HCT116 (cell line): ENCODE measurements around the gene INTU. TPM values are rescaled to one million over a fixed set of nuclear protein-coding genes. Genes with fewer than 3 reads are reported as not detected.

Experiments used
- ATAC-seq: fragments of 200-7000 bp; cut with Tn5 transposase; 2 replicates; pipeline ENCODE4 v1.9.1; 2020; ENCODE audit warnings: mild to moderate bottlenecking, moderate library complexity
- BruUV-seq: library from RNA; stranded (reverse); fragments of 400-500 nt; replicated peaks from 2 replicates; lab custom pipeline; 2021; lab: Mats Ljungman, UMichigan
- CTCF ChIA-PET: fragments of 300-600 bp; sonication (Branson Sonifier 250); formaldehyde crosslinking; loops from one replicate; lab custom pipeline; 2021; ENCODE audit warnings: antibody characterized with exemption; lab: Charles Lee
- POLR2A ChIA-PET: fragments of 300-600, 350-600 bp; sonication (Branson Sonifier 250); formaldehyde crosslinking; loops from one replicate; lab custom pipeline; 2021; ENCODE audit warnings: antibody characterized with exemption; lab: Charles Lee
- RAD21 ChIA-PET, 2 experiments: fragments of 300-600 bp; sonication (Branson Sonifier 250); formaldehyde crosslinking; loops; one replicate each; lab custom pipeline; 2023; ENCODE audit warnings: low total read pairs in 2 of 2; ENCODE audit not compliant: uncharacterized antibody in 2 of 2, unreplicated experiment in 2 of 2, low non-redundant PET in 1 of 2; lab: Charles Lee
- DNase-seq: peaks from one replicate; pipeline ENCODE4 v3.0.0-alpha.2; 2010; ENCODE audit warnings: low read depth, low spot score
- H2AFZ ChIP-seq: fragments of 200-600 bp; shearing (Covaris generic), sonication (generic); 2 replicates; pipeline ENCODE4 v1.6.1; 2017; ENCODE audit warnings: low read depth, mixed run types, mixed read lengths, antibody characterized with exemption, low read length; ENCODE audit not compliant: poor library complexity, severe bottlenecking
- H3K27ac ChIP-seq: 2 replicates; pipeline ENCODE4 v1.5.1; 2012; ENCODE audit warnings: low read depth, low read length
- H3K27me3 ChIP-seq: fragments of 200-600 bp; sonication (generic); 2 replicates; pipeline ENCODE4 v1.6.1; 2016; ENCODE audit warnings: mixed run types, low read length, mixed read lengths; ENCODE audit not compliant: insufficient read depth
- H3K36me3 ChIP-seq, 2 experiments: fragments of 200-500 bp in 1 of 2; fragments of 200-600 bp in 1 of 2; sonication (Bioruptor generic) in 1 of 2; sonication (generic) in 1 of 2; 2 replicates each; pipeline versions ENCODE4 v1.5.1 to v1.6.1; 2014 to 2016; ENCODE audit warnings: low read length in 2 of 2, inconsistent platforms in 1 of 2, mixed read lengths in 1 of 2, mixed run types in 1 of 2; ENCODE audit not compliant: insufficient read depth in 2 of 2, control insufficient read depth in 1 of 2
- H3K4me1 ChIP-seq, 2 experiments: fragments of 200-600 bp in 1 of 2; sonication (generic) in 1 of 2; 2 replicates each; pipeline versions ENCODE4 v1.5.1 to v1.6.1; 2012 to 2017; ENCODE audit warnings: low read length in 2 of 2, inconsistent platforms in 1 of 2, mild to moderate bottlenecking in 1 of 2, mixed read lengths in 1 of 2, mixed run types in 1 of 2, moderate library complexity in 1 of 2; ENCODE audit not compliant: insufficient read depth in 2 of 2, control insufficient read depth in 1 of 2
- H3K4me2 ChIP-seq: fragments of 200-600 bp; sonication (generic); 2 replicates; pipeline ENCODE4 v1.6.1; 2017; ENCODE audit warnings: mixed run types, low read length, mixed read lengths
- H3K4me3 ChIP-seq, 2 experiments: fragments of 200-600 bp in 1 of 2; sonication (generic) in 1 of 2; replicated peaks in 1 of 2; 2 replicates each; pipeline ENCODE4 v1.5.1; 2011 to 2016; ENCODE audit warnings: low read length in 2 of 2, control low read depth in 1 of 2, low read depth in 1 of 2, mild to moderate bottlenecking in 1 of 2, mixed read lengths in 1 of 2, mixed run types in 1 of 2
- H3K79me2 ChIP-seq: fragments of 200-600 bp; sonication (generic); 2 replicates; pipeline ENCODE4 v1.6.1; 2017; ENCODE audit warnings: mild to moderate bottlenecking, mixed run types, low read length, moderate library complexity, mixed read lengths; ENCODE audit not compliant: insufficient read depth
- H3K9ac ChIP-seq: fragments of 200-600 bp; sonication (generic); 2 replicates; pipeline ENCODE4 v1.6.1; 2016; ENCODE audit warnings: low read length, mixed read lengths
- H3K9me2 ChIP-seq: fragments of 200-600 bp; sonication (generic), shearing (Covaris generic); 2 replicates; pipeline ENCODE4 v1.6.1; 2017; ENCODE audit warnings: mixed run types, mild to moderate bottlenecking, moderate library complexity; ENCODE audit not compliant: insufficient read depth
- H3K9me3 ChIP-seq, 2 experiments: fragments of 200-500 bp in 1 of 2; fragments of 200-600 bp in 1 of 2; sonication (Bioruptor generic) in 1 of 2; sonication (generic) in 1 of 2; 2 replicates each; pipeline ENCODE4 v1.6.1; 2014 to 2017; ENCODE audit warnings: low read length in 2 of 2, mixed read lengths in 2 of 2, inconsistent platforms in 1 of 2, low read depth in 1 of 2, mild to moderate bottlenecking in 1 of 2, mixed run types in 1 of 2, moderate library complexity in 1 of 2; ENCODE audit not compliant: control insufficient read depth in 1 of 2, insufficient read depth in 1 of 2
- H4K20me1 ChIP-seq: fragments of 200-600 bp; sonication (generic), shearing (Covaris generic); 2 replicates; pipeline ENCODE4 v1.6.1; 2017; ENCODE audit warnings: mixed run types, mild to moderate bottlenecking, moderate library complexity; ENCODE audit not compliant: insufficient read depth
- ATF3 ChIP-seq: IDR thresholded peaks from 2 replicates; pipeline ENCODE4 v1.6.1; 2012
- CBX3 ChIP-seq: IDR thresholded peaks from 2 replicates; pipeline ENCODE4 v1.6.1; 2012; ENCODE audit warnings: low read depth
- EGR1 ChIP-seq: IDR thresholded peaks from 2 replicates; pipeline ENCODE4 v1.6.1; 2012; ENCODE audit warnings: low read depth
- ELF1 ChIP-seq: IDR thresholded peaks from 2 replicates; pipeline ENCODE4 v1.6.1; 2012; ENCODE audit warnings: low read depth, borderline replicate concordance
- EZH2 ChIP-seq: fragments of 200-600 bp; sonication (generic); IDR thresholded peaks from 2 replicates; pipeline ENCODE4 v1.6.1; 2017; ENCODE audit warnings: antibody characterized with exemption, mixed run types
- EZH2phosphoT487 ChIP-seq: fragments of 200-600 bp; IDR thresholded peaks from 2 replicates; pipeline ENCODE4 v1.6.1; 2018; ENCODE audit warnings: antibody characterized with exemption, borderline replicate concordance
- FOSL1 ChIP-seq: IDR thresholded peaks from 2 replicates; pipeline ENCODE4 v1.6.1; 2012; ENCODE audit warnings: low read depth
- MAX ChIP-seq: IDR thresholded peaks from 2 replicates; pipeline ENCODE4 v1.6.1; 2012
- POLR2A ChIP-seq: IDR thresholded peaks from 2 replicates; pipeline ENCODE4 v1.7.0; 2011; ENCODE audit warnings: borderline replicate concordance; ENCODE audit not compliant: insufficient read depth, insufficient read length; ENCODE audit errors: extremely low read depth
- POLR2AphosphoS5 ChIP-seq: IDR thresholded peaks from 2 replicates; pipeline ENCODE4 v1.6.1; 2011; ENCODE audit warnings: mild to moderate bottlenecking, low read depth, low read length, moderate library complexity
- RAD21 ChIP-seq: IDR thresholded peaks from 2 replicates; pipeline ENCODE4 v1.6.1; 2012; ENCODE audit warnings: low read depth, mild to moderate bottlenecking
- REST ChIP-seq: IDR thresholded peaks from 2 replicates; pipeline ENCODE4 v1.6.1; 2012; ENCODE audit warnings: low read depth
- SIN3A ChIP-seq: IDR thresholded peaks from 2 replicates; pipeline ENCODE4 v1.6.1; 2012; ENCODE audit warnings: low read depth
- SP1 ChIP-seq: IDR thresholded peaks from 2 replicates; pipeline ENCODE4 v1.6.1; 2012; ENCODE audit warnings: low read depth
- TCF7L2 ChIP-seq: IDR thresholded peaks from 2 replicates; pipeline ENCODE4 v1.7.0; 2011; ENCODE audit warnings: borderline replicate concordance, inconsistent platforms; ENCODE audit not compliant: insufficient read depth, insufficient read length; ENCODE audit errors: extremely low read depth
- YY1 ChIP-seq: IDR thresholded peaks from 2 replicates; pipeline ENCODE4 v1.6.1; 2011; ENCODE audit warnings: low read length, low read depth, moderate library complexity, mild to moderate bottlenecking; ENCODE audit not compliant: insufficient replicate concordance; ENCODE audit errors: extremely low read depth
- ZNF274 ChIP-seq: fragments of 200-500 bp; sonication (Bioruptor generic); IDR thresholded peaks from 2 replicates; pipeline ENCODE4 v1.6.1; 2014; ENCODE audit warnings: mild to moderate bottlenecking, low read depth, low read length, inconsistent platforms
- intact Hi-C: fragments of 100-400 bp; cut with micrococcal nuclease; formaldehyde crosslinking; loops from 2 replicates; pipeline ENCODE4 v1.10.0; 2022
- total RNA-seq: library from RNA; stranded (reverse); gene quantifications from one replicate; pipeline ENCODE4 v1.2.1, GENCODE V29; 2021; ENCODE audit not compliant: unreplicated experiment
- TF ChIP-seq, protein P1 (sequence below): IDR thresholded peaks from 2 replicates; pipeline ENCODE4 v1.6.1; 2011; ENCODE audit warnings: mild to moderate bottlenecking, low read length, moderate library complexity; ENCODE audit not compliant: insufficient replicate concordance; ENCODE audit errors: extremely low read depth
- TF ChIP-seq, protein P2 (sequence below), 3 experiments: fragments of 200-600 bp in 1 of 3; sonication (generic) in 1 of 3; IDR thresholded peaks in 2 of 3; conservative IDR thresholded peaks in 1 of 3; 2 replicates each; pipeline ENCODE4 v1.5.1; 2012 to 2017; ENCODE audit warnings: low read depth in 2 of 3, low read length in 2 of 3, antibody characterized with exemption in 1 of 3, borderline replicate concordance in 1 of 3, control low read depth in 1 of 3, mild to moderate bottlenecking in 1 of 3, mixed read lengths in 1 of 3, mixed run types in 1 of 3, moderate library complexity in 1 of 3; ENCODE audit not compliant: insufficient read depth in 1 of 3

INTU gene
- total RNA-seq, 1 experiment from 2014 or later, result 12.0 TPM

DNA sequence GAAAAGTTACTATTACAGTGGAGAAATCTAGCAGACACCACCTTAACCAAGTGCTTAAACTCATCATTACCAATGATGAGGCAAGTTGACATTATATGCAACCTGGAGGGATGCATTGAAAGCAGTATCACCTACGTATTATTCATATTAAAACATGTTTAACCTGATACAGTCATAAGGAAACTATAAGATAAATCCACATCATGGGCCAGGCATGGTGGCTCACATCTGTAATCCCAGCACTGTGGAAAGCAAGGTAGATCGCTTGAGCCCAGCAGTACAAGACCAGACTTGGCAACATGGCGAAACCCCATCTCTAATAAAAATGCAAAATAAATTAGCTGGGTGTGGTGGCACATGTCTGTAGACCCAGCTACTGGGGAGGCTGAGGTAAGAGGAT lies 22.3 kb upstream of the INTU start:
- ChIA-PET RAD21 (no interaction called here), POLR2A (no interaction called here), CTCF (interaction anchor here (1.0 kb wide), 1 partner anchor 122 kb away, joined by 3 read pairs; no protein-coding TSS in a partner anchor)
- H3K36me3 ChIP-seq, result no peaks in the 10 kb centered on the region
- ATAC-seq (no peak), DNase-seq (no peak)
- H3K4me3 ChIP-seq, result no peak overlapping the region
- H3K9me2 ChIP-seq, result no peaks in the 10 kb centered on the region
- no peaks in the 10 kb centered on the region for H4K20me1 ChIP-seq
- H3K9me3 ChIP-seq, result no peaks in the 10 kb centered on the region
- no peaks in the 10 kb centered on the region for H3K4me1 ChIP-seq
- no peaks in the 10 kb centered on the region for H3K79me2 ChIP-seq
- TF ChIP-seq ATF3 (no peak), YY1 (no peak), EZH2phosphoT487 (no peak), FOSL1 (no peak), EGR1 (no peak), POLR2A (no peak), REST (no peak), ELF1 (no peak), SP1 (no peak), EZH2 (no peak), CBX3 (no peak), POLR2AphosphoS5 (no peak), ZNF274 (no peak), RAD21 (no peak), SIN3A (no peak), TCF7L2 (no peak), MAX (no peak)
- TF ChIP-seq, protein P1, sequence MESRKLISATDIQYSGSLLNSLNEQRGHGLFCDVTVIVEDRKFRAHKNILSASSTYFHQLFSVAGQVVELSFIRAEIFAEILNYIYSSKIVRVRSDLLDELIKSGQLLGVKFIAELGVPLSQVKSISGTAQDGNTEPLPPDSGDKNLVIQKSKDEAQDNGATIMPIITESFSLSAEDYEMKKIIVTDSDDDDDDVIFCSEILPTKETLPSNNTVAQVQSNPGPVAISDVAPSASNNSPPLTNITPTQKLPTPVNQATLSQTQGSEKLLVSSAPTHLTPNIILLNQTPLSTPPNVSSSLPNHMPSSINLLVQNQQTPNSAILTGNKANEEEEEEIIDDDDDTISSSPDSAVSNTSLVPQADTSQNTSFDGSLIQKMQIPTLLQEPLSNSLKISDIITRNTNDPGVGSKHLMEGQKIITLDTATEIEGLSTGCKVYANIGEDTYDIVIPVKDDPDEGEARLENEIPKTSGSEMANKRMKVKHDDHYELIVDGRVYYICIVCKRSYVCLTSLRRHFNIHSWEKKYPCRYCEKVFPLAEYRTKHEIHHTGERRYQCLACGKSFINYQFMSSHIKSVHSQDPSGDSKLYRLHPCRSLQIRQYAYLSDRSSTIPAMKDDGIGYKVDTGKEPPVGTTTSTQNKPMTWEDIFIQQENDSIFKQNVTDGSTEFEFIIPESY, result no peak
- TF ChIP-seq, protein P2, sequence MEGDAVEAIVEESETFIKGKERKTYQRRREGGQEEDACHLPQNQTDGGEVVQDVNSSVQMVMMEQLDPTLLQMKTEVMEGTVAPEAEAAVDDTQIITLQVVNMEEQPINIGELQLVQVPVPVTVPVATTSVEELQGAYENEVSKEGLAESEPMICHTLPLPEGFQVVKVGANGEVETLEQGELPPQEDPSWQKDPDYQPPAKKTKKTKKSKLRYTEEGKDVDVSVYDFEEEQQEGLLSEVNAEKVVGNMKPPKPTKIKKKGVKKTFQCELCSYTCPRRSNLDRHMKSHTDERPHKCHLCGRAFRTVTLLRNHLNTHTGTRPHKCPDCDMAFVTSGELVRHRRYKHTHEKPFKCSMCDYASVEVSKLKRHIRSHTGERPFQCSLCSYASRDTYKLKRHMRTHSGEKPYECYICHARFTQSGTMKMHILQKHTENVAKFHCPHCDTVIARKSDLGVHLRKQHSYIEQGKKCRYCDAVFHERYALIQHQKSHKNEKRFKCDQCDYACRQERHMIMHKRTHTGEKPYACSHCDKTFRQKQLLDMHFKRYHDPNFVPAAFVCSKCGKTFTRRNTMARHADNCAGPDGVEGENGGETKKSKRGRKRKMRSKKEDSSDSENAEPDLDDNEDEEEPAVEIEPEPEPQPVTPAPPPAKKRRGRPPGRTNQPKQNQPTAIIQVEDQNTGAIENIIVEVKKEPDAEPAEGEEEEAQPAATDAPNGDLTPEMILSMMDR (IDR thresholded peaks at IDR 0.05 in 2 of 3, conservative IDR thresholded peaks at IDR 0.05 in 1 of 3; ENCODE audit: borderline replicate concordance in 1 of 3, insufficient read depth in 1 of 3, low read depth in 2 of 3, low read length in 2 of 3), result no peak
- no peaks in the 10 kb centered on the region for H3K27me3 ChIP-seq
- no peak overlapping the region for H3K4me2 ChIP-seq
- no TSS peak for BruUV-seq
- H3K27ac ChIP-seq, result no peak overlapping the region
- H3K9ac ChIP-seq, result no peak overlapping the region
- intact Hi-C loops, result no loop called here
- no peak overlapping the region for H2AFZ ChIP-seq
